ENCODE measurements around the gene PRKRIP1.

The PRKRIP1 gene

GRCh38 chr7:102413091-102413490 lies 16.9 kb downstream of the PRKRIP1 start:
- no peak for DNase-seq
- H3K36me3 ChIP-seq (ENCODE audit: control insufficient read depth, insufficient read depth, low read length), result peaks cover 8% of the 10 kb centered on the region
- H3K4me3 ChIP-seq (ENCODE audit: low read length), result no peak overlapping the region
- H3K9ac ChIP-seq (ENCODE audit: low read length), result no peak overlapping the region
- no peaks in the 10 kb centered on the region for H3K4me1 ChIP-seq (ENCODE audit: control insufficient read depth, low read depth, low read length)
- no peak overlapping the region for H3K4me2 ChIP-seq (ENCODE audit: low read length)
- no CpG with 5 or more reads among the region's 5 CpGs for WGBS (ENCODE audit: extremely low coverage, insufficient coverage, low lambda C conversion rate)
- H3K79me1 ChIP-seq (ENCODE audit: low read length), result peaks cover 3% of the 10 kb centered on the region
- no peak overlapping the region for H2BK120ac ChIP-seq (ENCODE audit: low read depth, low read length)
- H2AK5ac ChIP-seq (ENCODE audit: low read length), result no peak overlapping the region
- no peak overlapping the region for H4K8ac ChIP-seq (ENCODE audit: low read depth, low read length)
- no peak overlapping the region for H3K4ac ChIP-seq (ENCODE audit: low read depth, low read length)
- no peak overlapping the region for H4K5ac ChIP-seq (ENCODE audit: low read length)
- no peak overlapping the region for H2BK5ac ChIP-seq (ENCODE audit: low read length)
- H2BK15ac ChIP-seq (replicated peaks; ENCODE audit: low read depth), result no peak overlapping the region
- no peak overlapping the region for H3K23ac ChIP-seq (ENCODE audit: low read length)
- no peaks in the 10 kb centered on the region for H3K27me3 ChIP-seq (ENCODE audit: insufficient read depth, low read length, poor library complexity)
- H3K27ac ChIP-seq (ENCODE audit: low read depth, low read length), result no peak overlapping the region
- no peak overlapping the region for H3K56ac ChIP-seq (ENCODE audit: low read length)
- no peak overlapping the region for H3K18ac ChIP-seq (ENCODE audit: low read length)
- H3K79me2 ChIP-seq (ENCODE audit: control insufficient read depth, insufficient read depth, low read length), result no peaks in the 10 kb centered on the region

- Histone ChIP-seq H3K4me2 (ENCODE audit: low read length) (no peak overlapping the region), H3K18ac (ENCODE audit: low read length) (no peak overlapping the region), H3K4me3 (ENCODE audit: low read length) (no peak overlapping the region), H4K8ac (ENCODE audit: low read depth, low read length) (no peak overlapping the region), H3K23ac (ENCODE audit: low read length) (no peak overlapping the region), H3K27ac (ENCODE audit: low read depth, low read length) (no peak overlapping the region), H4K5ac (ENCODE audit: low read length) (no peak overlapping the region), H3K79me2 (ENCODE audit: control insufficient read depth, insufficient read depth, low read length) (no peaks in the 10 kb centered on the region), H3K4ac (ENCODE audit: low read depth, low read length) (no peak overlapping the region), H2AK5ac (ENCODE audit: low read length) (no peak overlapping the region), H3K36me3 (ENCODE audit: control insufficient read depth, insufficient read depth, low read length) (peaks cover 8% of the 10 kb centered on the region), H2BK5ac (ENCODE audit: low read length) (no peak overlapping the region), H3K27me3 (ENCODE audit: insufficient read depth, low read length, poor library complexity) (no peaks in the 10 kb centered on the region), H3K9ac (ENCODE audit: low read length) (no peak overlapping the region), H2BK120ac (ENCODE audit: low read depth, low read length) (no peak overlapping the region), H2BK15ac (replicated peaks; ENCODE audit: low read depth) (no peak overlapping the region), H3K79me1 (ENCODE audit: low read length) (peaks cover 3% of the 10 kb centered on the region), H3K4me1 (ENCODE audit: control insufficient read depth, low read depth, low read length) (no peaks in the 10 kb centered on the region), H3K56ac (ENCODE audit: low read length) (no peak overlapping the region)
- WGBS (ENCODE audit: extremely low coverage, insufficient coverage, low lambda C conversion rate), result no CpG with 5 or more reads among the region's 4 CpGs
- no peak for DNase-seq
Observed at GRCh38 chr7:102413611-102414010, 17.4 kb downstream of the PRKRIP1 start.

GRCh38 chr7:102415685-102416225 lies 19.6 kb downstream of the PRKRIP1 start:
- no peaks in the 10 kb centered on the region for H3K4me1 ChIP-seq (ENCODE audit: control insufficient read depth, low read depth, low read length)
- H3K27ac ChIP-seq (ENCODE audit: low read depth, low read length), result no peak overlapping the region
- no peak overlapping the region for H3K4ac ChIP-seq (ENCODE audit: low read depth, low read length)
- no peaks in the 10 kb centered on the region for H3K27me3 ChIP-seq (ENCODE audit: insufficient read depth, low read length, poor library complexity)
- no peak overlapping the region for H3K23ac ChIP-seq (ENCODE audit: low read length)
- no peaks in the 10 kb centered on the region for H3K79me2 ChIP-seq (ENCODE audit: control insufficient read depth, insufficient read depth, low read length)
- no peak overlapping the region for H2BK5ac ChIP-seq (ENCODE audit: low read length)
- no peak overlapping the region for H3K56ac ChIP-seq (ENCODE audit: low read length)
- no CpG with 5 or more reads among the region's 12 CpGs for WGBS (ENCODE audit: extremely low coverage, insufficient coverage, low lambda C conversion rate)
- no peak overlapping the region for H2AK5ac ChIP-seq (ENCODE audit: low read length)
- no peak overlapping the region for H4K8ac ChIP-seq (ENCODE audit: low read depth, low read length)
- no peak overlapping the region for H3K4me3 ChIP-seq (ENCODE audit: low read length)
- peaks cover 3% of the 10 kb centered on the region for H3K79me1 ChIP-seq (ENCODE audit: low read length)
- no peak overlapping the region for H3K4me2 ChIP-seq (ENCODE audit: low read length)
- no peak overlapping the region for H2BK15ac ChIP-seq (replicated peaks; ENCODE audit: low read depth)
- no peak for DNase-seq
- H3K18ac ChIP-seq (ENCODE audit: low read length), result no peak overlapping the region
- no peak overlapping the region for H3K9ac ChIP-seq (ENCODE audit: low read length)
- H3K36me3 ChIP-seq (ENCODE audit: control insufficient read depth, insufficient read depth, low read length), result peaks cover 8% of the 10 kb centered on the region
- no peak overlapping the region for H4K5ac ChIP-seq (ENCODE audit: low read length)
- H2BK120ac ChIP-seq (ENCODE audit: low read depth, low read length), result no peak overlapping the region

GRCh38 chr7:102416406-102416805 lies 20.2 kb downstream of the PRKRIP1 start:
- Histone ChIP-seq H2BK15ac (replicated peaks; ENCODE audit: low read depth) (no peak overlapping the region), H3K4me1 (ENCODE audit: control insufficient read depth, low read depth, low read length) (no peaks in the 10 kb centered on the region), H3K18ac (ENCODE audit: low read length) (no peak overlapping the region), H3K79me1 (ENCODE audit: low read length) (peaks cover 3% of the 10 kb centered on the region), H3K4ac (ENCODE audit: low read depth, low read length) (no peak overlapping the region), H3K9ac (ENCODE audit: low read length) (no peak overlapping the region), H3K27me3 (ENCODE audit: insufficient read depth, low read length, poor library complexity) (no peaks in the 10 kb centered on the region), H2BK120ac (ENCODE audit: low read depth, low read length) (no peak overlapping the region), H3K56ac (ENCODE audit: low read length) (no peak overlapping the region), H3K4me3 (ENCODE audit: low read length) (no peak overlapping the region), H3K79me2 (ENCODE audit: control insufficient read depth, insufficient read depth, low read length) (no peaks in the 10 kb centered on the region), H3K27ac (ENCODE audit: low read depth, low read length) (no peak overlapping the region), H4K8ac (ENCODE audit: low read depth, low read length) (no peak overlapping the region), H2AK5ac (ENCODE audit: low read length) (no peak overlapping the region), H3K36me3 (ENCODE audit: control insufficient read depth, insufficient read depth, low read length) (peaks cover 8% of the 10 kb centered on the region), H3K4me2 (ENCODE audit: low read length) (no peak overlapping the region), H3K23ac (ENCODE audit: low read length) (no peak overlapping the region), H2BK5ac (ENCODE audit: low read length) (no peak overlapping the region), H4K5ac (ENCODE audit: low read length) (no peak overlapping the region)
- no peak for DNase-seq
- no CpG with 5 or more reads among the region's 6 CpGs for WGBS (ENCODE audit: extremely low coverage, insufficient coverage, low lambda C conversion rate)

- Histone ChIP-seq H2BK5ac (ENCODE audit: low read length) (no peak overlapping the region), H3K27me3 (ENCODE audit: insufficient read depth, low read length, poor library complexity) (no peaks in the 10 kb centered on the region), H3K4me3 (ENCODE audit: low read length) (no peak overlapping the region), H2BK15ac (replicated peaks; ENCODE audit: low read depth) (no peak overlapping the region), H3K4me1 (ENCODE audit: control insufficient read depth, low read depth, low read length) (no peaks in the 10 kb centered on the region), H3K4ac (ENCODE audit: low read depth, low read length) (no peak overlapping the region), H3K79me2 (ENCODE audit: control insufficient read depth, insufficient read depth, low read length) (no peaks in the 10 kb centered on the region), H2BK120ac (ENCODE audit: low read depth, low read length) (no peak overlapping the region), H3K4me2 (ENCODE audit: low read length) (no peak overlapping the region), H2AK5ac (ENCODE audit: low read length) (no peak overlapping the region), H3K27ac (ENCODE audit: low read depth, low read length) (no peak overlapping the region), H3K56ac (ENCODE audit: low read length) (no peak overlapping the region), H3K9ac (ENCODE audit: low read length) (no peak overlapping the region), H3K23ac (ENCODE audit: low read length) (no peak overlapping the region), H4K5ac (ENCODE audit: low read length) (no peak overlapping the region), H3K79me1 (ENCODE audit: low read length) (peaks cover 3% of the 10 kb centered on the region), H4K8ac (ENCODE audit: low read depth, low read length) (no peak overlapping the region), H3K36me3 (ENCODE audit: control insufficient read depth, insufficient read depth, low read length) (peaks cover 8% of the 10 kb centered on the region), H3K18ac (ENCODE audit: low read length) (no peak overlapping the region)
- no CpG with 5 or more reads among the region's 3 CpGs for WGBS (ENCODE audit: extremely low coverage, insufficient coverage, low lambda C conversion rate)
- no peak for DNase-seq
Observed at GRCh38 chr7:102417105-102417504, 20.9 kb downstream of the PRKRIP1 start.

GRCh38 chr7:102418592-102418991 lies 22.4 kb downstream of the PRKRIP1 start:
- Histone ChIP-seq H3K27me3 (ENCODE audit: insufficient read depth, low read length, poor library complexity) (no peaks in the 10 kb centered on the region), H3K4me3 (ENCODE audit: low read length) (no peak overlapping the region), H3K23ac (ENCODE audit: low read length) (no peak overlapping the region), H3K4ac (ENCODE audit: low read depth, low read length) (no peak overlapping the region), H3K9ac (ENCODE audit: low read length) (no peak overlapping the region), H3K18ac (ENCODE audit: low read length) (no peak overlapping the region), H3K4me2 (ENCODE audit: low read length) (no peak overlapping the region), H3K4me1 (ENCODE audit: control insufficient read depth, low read depth, low read length) (no peaks in the 10 kb centered on the region), H3K79me2 (ENCODE audit: control insufficient read depth, insufficient read depth, low read length) (no peaks in the 10 kb centered on the region), H2BK5ac (ENCODE audit: low read length) (no peak overlapping the region), H2BK15ac (replicated peaks; ENCODE audit: low read depth) (no peak overlapping the region), H3K36me3 (ENCODE audit: control insufficient read depth, insufficient read depth, low read length) (peaks cover 5% of the 10 kb centered on the region), H2BK120ac (ENCODE audit: low read depth, low read length) (no peak overlapping the region), H2AK5ac (ENCODE audit: low read length) (no peak overlapping the region), H3K27ac (ENCODE audit: low read depth, low read length) (no peak overlapping the region), H4K8ac (ENCODE audit: low read depth, low read length) (no peak overlapping the region), H3K56ac (ENCODE audit: low read length) (no peak overlapping the region), H4K5ac (ENCODE audit: low read length) (no peak overlapping the region), H3K79me1 (ENCODE audit: low read length) (no peaks in the 10 kb centered on the region)
- no peak for DNase-seq
- no CpG with 5 or more reads among the region's 5 CpGs for WGBS (ENCODE audit: extremely low coverage, insufficient coverage, low lambda C conversion rate)
